ENCODE data around the gene ARID3A.

- TF ChIP-seq POLR2A (IDR thresholded peaks at IDR 0.05; ENCODE audit: low read depth, low read length), result no peak; the same call in 1 of the 2 replicates
- TF ChIP-seq, protein P1, sequence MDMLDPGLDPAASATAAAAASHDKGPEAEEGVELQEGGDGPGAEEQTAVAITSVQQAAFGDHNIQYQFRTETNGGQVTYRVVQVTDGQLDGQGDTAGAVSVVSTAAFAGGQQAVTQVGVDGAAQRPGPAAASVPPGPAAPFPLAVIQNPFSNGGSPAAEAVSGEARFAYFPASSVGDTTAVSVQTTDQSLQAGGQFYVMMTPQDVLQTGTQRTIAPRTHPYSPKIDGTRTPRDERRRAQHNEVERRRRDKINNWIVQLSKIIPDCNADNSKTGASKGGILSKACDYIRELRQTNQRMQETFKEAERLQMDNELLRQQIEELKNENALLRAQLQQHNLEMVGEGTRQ (IDR thresholded peaks at IDR 0.05; ENCODE audit: low read depth, low read length), result no peak
- TF ChIP-seq, protein P2, sequence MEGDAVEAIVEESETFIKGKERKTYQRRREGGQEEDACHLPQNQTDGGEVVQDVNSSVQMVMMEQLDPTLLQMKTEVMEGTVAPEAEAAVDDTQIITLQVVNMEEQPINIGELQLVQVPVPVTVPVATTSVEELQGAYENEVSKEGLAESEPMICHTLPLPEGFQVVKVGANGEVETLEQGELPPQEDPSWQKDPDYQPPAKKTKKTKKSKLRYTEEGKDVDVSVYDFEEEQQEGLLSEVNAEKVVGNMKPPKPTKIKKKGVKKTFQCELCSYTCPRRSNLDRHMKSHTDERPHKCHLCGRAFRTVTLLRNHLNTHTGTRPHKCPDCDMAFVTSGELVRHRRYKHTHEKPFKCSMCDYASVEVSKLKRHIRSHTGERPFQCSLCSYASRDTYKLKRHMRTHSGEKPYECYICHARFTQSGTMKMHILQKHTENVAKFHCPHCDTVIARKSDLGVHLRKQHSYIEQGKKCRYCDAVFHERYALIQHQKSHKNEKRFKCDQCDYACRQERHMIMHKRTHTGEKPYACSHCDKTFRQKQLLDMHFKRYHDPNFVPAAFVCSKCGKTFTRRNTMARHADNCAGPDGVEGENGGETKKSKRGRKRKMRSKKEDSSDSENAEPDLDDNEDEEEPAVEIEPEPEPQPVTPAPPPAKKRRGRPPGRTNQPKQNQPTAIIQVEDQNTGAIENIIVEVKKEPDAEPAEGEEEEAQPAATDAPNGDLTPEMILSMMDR (conservative IDR thresholded peaks at IDR 0.05; ENCODE audit: low read depth, low read length), result no peak
- no peak for TF ChIP-seq SMC3 (IDR thresholded peaks at IDR 0.05; ENCODE audit: low read depth, low read length)
These were observed 95.1 kb downstream of the ARID3A start, which contains the start of gene TMEM259 for GRCh38 chr19:1020868-1021425.

All from IMR-90 (cell line).